HEK293 (cell line): ENCODE results near the gene ATPAF2.

Experiments
- CTCF ChIA-PET: fragments of 350-600 bp; formaldehyde crosslinking; extraction: SDS; loops from one replicate; lab custom pipeline; 2021; ENCODE audit warnings: antibody characterized with exemption; lab: Yijun Ruan, JAX
- POLR2A ChIA-PET: fragments of 300-600 bp; formaldehyde crosslinking; extraction: SDS; loops from one replicate; lab custom pipeline; 2020; ENCODE audit warnings: antibody characterized with exemption, inconsistent platforms; lab: Yijun Ruan, JAX
- H3K27ac ChIP-seq: fragments of 200-500 bp; sonication (Bioruptor generic); 2 replicates; pipeline ENCODE4 v1.5.1; 2014; ENCODE audit warnings: low read depth, low read length, control low read depth, inconsistent platforms; ENCODE audit errors: extremely low read depth
- H3K36me3 ChIP-seq, 2 experiments: fragments of 200-500 bp in 1 of 2; sonication (Bioruptor generic) in 1 of 2; 1 replicate in 1 of 2; 2 replicates in 1 of 2; pipeline ENCODE4 v1.5.1; 2014 to 2017; ENCODE audit warnings: inconsistent platforms in 2 of 2, low read length in 2 of 2; ENCODE audit not compliant: control insufficient read depth in 2 of 2, insufficient read depth in 1 of 2
- H3K4me1 ChIP-seq: fragments of 200-500 bp; sonication (Bioruptor generic); 2 replicates; pipeline ENCODE4 v1.5.1; 2014; ENCODE audit warnings: mild to moderate bottlenecking, low read length, inconsistent platforms; ENCODE audit not compliant: control insufficient read depth, insufficient read depth
- H3K4me3 ChIP-seq: 2 replicates; pipeline ENCODE4 v1.5.1; 2011; ENCODE audit warnings: low read depth, mild to moderate bottlenecking, control low read depth, low read length, moderate library complexity
- H3K9me3 ChIP-seq: fragments of 200-500 bp; sonication (Bioruptor generic); 2 replicates; pipeline ENCODE4 v1.5.1; 2014; ENCODE audit warnings: low read depth, low read length, inconsistent platforms; ENCODE audit not compliant: control insufficient read depth, insufficient read depth
- GLIS1 ChIP-seq: fragments of 450-650 bp; formaldehyde crosslinking; IDR thresholded peaks from 2 replicates; pipeline ENCODE4 v1.5.1; 2016; ENCODE audit warnings: missing biosample characterization, missing genetic modification characterization
- SP2 ChIP-seq: fragments of 450-650 bp; formaldehyde crosslinking; IDR thresholded peaks from 2 replicates; pipeline ENCODE4 v1.5.1; 2016; ENCODE audit warnings: missing biosample characterization, missing genetic modification characterization
- ZIC2 ChIP-seq: fragments of 450-650 bp; formaldehyde crosslinking; IDR thresholded peaks from 2 replicates; pipeline ENCODE4 v1.5.1; 2016; ENCODE audit warnings: missing biosample characterization, missing genetic modification characterization
- ZNF112 ChIP-seq: fragments of 450-650 bp; formaldehyde crosslinking; IDR thresholded peaks from 2 replicates; pipeline ENCODE4 v1.5.0; 2017; ENCODE audit warnings: missing biosample characterization, missing genetic modification characterization
- ZNF600 ChIP-seq: fragments of 450-650 bp; formaldehyde crosslinking; IDR thresholded peaks from 2 replicates; pipeline ENCODE4 v1.5.1; 2016; ENCODE audit warnings: missing biosample characterization, missing genetic modification characterization
- ZNF626 ChIP-seq: fragments of 450-650 bp; sonication (Bioruptor Pico); formaldehyde crosslinking; IDR thresholded peaks from 2 replicates; pipeline ENCODE4 v1.5.1; 2018; ENCODE audit warnings: missing biosample characterization, missing genetic modification characterization, inconsistent platforms
- ZNF654 ChIP-seq: fragments of 450-650 bp; formaldehyde crosslinking; IDR thresholded peaks from 2 replicates; pipeline ENCODE4 v1.5.1; 2016; ENCODE audit warnings: low read depth, missing biosample characterization, missing genetic modification characterization
- ZSCAN16 ChIP-seq: fragments of 450-650 bp; formaldehyde crosslinking; IDR thresholded peaks from 2 replicates; pipeline ENCODE4 v1.5.1; 2016; ENCODE audit warnings: missing biosample characterization, missing genetic modification characterization
- TF ChIP-seq, protein P1 (sequence below): fragments of 450-650 bp; formaldehyde crosslinking; IDR thresholded peaks from 2 replicates; pipeline ENCODE4 v1.5.1; 2016; ENCODE audit warnings: missing biosample characterization, missing genetic modification characterization, borderline replicate concordance
- TF ChIP-seq, protein P2 (sequence below): fragments of 450-650 bp; formaldehyde crosslinking; IDR thresholded peaks from 2 replicates; pipeline ENCODE4 v1.5.0; 2017; ENCODE audit warnings: missing biosample characterization, missing genetic modification characterization, borderline replicate concordance
- TF ChIP-seq, protein P3 (sequence below): fragments of 450-650 bp; formaldehyde crosslinking; IDR thresholded peaks from 2 replicates; pipeline ENCODE4 v1.5.1; 2016; ENCODE audit warnings: missing biosample characterization, missing genetic modification characterization
- TF ChIP-seq, protein P4 (sequence below): fragments of 450-650 bp; formaldehyde crosslinking; conservative IDR thresholded peaks from 2 replicates; pipeline ENCODE4 v1.5.1; 2016; ENCODE audit warnings: low read depth, missing biosample characterization, missing genetic modification characterization
- TF ChIP-seq, protein P5 (sequence below): fragments of 450-650 bp; formaldehyde crosslinking; IDR thresholded peaks from 2 replicates; pipeline ENCODE4 v1.5.1; 2016; ENCODE audit warnings: missing biosample characterization, missing genetic modification characterization
- TF ChIP-seq, protein P6 (sequence below): fragments of 450-650 bp; formaldehyde crosslinking; IDR thresholded peaks from 2 replicates; pipeline ENCODE4 v1.5.1; 2016; ENCODE audit warnings: missing biosample characterization, missing genetic modification characterization

The ATPAF2 gene

DNA sequence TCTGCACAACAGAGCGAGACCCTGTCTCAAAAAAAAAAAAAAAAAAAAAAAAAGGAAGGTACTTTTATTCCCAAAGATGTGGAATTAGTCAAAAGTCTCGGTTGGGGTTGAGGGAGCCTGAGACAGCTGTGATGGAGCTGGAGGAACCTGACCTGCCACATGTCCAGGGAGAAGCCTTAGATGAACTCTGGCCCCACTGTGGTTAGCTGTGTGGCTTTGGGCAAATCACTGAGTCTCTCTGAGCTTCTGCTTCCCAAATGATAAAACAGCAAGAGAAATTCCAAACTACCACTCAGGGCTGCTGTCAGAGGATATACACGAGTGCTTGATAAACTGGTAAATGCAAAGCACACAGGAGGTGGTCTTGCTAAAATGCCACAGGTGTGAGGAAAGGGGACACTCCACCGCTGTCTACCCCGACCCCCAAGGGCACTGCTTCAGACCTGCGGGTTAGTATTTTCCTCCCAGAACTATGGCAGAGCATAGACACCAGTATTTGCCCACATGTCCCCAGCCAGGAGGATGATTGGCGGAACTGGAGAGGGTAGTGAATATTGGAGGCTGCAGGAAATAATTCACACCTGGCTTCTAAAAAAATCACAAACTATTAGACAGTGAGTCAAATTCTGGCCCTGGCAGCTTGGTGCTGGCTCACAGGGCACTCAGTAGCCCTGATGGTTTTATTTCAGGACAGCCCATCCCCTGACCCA, 51.6 kb downstream of the ATPAF2 start (continued):
- TF ChIP-seq, protein P1, sequence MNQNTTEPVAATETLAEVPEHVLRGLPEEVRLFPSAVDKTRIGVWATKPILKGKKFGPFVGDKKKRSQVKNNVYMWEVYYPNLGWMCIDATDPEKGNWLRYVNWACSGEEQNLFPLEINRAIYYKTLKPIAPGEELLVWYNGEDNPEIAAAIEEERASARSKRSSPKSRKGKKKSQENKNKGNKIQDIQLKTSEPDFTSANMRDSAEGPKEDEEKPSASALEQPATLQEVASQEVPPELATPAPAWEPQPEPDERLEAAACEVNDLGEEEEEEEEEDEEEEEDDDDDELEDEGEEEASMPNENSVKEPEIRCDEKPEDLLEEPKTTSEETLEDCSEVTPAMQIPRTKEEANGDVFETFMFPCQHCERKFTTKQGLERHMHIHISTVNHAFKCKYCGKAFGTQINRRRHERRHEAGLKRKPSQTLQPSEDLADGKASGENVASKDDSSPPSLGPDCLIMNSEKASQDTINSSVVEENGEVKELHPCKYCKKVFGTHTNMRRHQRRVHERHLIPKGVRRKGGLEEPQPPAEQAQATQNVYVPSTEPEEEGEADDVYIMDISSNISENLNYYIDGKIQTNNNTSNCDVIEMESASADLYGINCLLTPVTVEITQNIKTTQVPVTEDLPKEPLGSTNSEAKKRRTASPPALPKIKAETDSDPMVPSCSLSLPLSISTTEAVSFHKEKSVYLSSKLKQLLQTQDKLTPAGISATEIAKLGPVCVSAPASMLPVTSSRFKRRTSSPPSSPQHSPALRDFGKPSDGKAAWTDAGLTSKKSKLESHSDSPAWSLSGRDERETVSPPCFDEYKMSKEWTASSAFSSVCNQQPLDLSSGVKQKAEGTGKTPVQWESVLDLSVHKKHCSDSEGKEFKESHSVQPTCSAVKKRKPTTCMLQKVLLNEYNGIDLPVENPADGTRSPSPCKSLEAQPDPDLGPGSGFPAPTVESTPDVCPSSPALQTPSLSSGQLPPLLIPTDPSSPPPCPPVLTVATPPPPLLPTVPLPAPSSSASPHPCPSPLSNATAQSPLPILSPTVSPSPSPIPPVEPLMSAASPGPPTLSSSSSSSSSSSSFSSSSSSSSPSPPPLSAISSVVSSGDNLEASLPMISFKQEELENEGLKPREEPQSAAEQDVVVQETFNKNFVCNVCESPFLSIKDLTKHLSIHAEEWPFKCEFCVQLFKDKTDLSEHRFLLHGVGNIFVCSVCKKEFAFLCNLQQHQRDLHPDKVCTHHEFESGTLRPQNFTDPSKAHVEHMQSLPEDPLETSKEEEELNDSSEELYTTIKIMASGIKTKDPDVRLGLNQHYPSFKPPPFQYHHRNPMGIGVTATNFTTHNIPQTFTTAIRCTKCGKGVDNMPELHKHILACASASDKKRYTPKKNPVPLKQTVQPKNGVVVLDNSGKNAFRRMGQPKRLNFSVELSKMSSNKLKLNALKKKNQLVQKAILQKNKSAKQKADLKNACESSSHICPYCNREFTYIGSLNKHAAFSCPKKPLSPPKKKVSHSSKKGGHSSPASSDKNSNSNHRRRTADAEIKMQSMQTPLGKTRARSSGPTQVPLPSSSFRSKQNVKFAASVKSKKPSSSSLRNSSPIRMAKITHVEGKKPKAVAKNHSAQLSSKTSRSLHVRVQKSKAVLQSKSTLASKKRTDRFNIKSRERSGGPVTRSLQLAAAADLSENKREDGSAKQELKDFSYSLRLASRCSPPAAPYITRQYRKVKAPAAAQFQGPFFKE (tag by site-specific recombination), result no peak
- TF ChIP-seq ZIC2 (tag by site-specific recombination) (no peak), SP2 (tag by site-specific recombination) (no peak)
- TF ChIP-seq, protein P2, sequence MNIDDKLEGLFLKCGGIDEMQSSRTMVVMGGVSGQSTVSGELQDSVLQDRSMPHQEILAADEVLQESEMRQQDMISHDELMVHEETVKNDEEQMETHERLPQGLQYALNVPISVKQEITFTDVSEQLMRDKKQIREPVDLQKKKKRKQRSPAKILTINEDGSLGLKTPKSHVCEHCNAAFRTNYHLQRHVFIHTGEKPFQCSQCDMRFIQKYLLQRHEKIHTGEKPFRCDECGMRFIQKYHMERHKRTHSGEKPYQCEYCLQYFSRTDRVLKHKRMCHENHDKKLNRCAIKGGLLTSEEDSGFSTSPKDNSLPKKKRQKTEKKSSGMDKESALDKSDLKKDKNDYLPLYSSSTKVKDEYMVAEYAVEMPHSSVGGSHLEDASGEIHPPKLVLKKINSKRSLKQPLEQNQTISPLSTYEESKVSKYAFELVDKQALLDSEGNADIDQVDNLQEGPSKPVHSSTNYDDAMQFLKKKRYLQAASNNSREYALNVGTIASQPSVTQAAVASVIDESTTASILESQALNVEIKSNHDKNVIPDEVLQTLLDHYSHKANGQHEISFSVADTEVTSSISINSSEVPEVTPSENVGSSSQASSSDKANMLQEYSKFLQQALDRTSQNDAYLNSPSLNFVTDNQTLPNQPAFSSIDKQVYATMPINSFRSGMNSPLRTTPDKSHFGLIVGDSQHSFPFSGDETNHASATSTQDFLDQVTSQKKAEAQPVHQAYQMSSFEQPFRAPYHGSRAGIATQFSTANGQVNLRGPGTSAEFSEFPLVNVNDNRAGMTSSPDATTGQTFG (tag by site-specific recombination), result no peak

DNA sequence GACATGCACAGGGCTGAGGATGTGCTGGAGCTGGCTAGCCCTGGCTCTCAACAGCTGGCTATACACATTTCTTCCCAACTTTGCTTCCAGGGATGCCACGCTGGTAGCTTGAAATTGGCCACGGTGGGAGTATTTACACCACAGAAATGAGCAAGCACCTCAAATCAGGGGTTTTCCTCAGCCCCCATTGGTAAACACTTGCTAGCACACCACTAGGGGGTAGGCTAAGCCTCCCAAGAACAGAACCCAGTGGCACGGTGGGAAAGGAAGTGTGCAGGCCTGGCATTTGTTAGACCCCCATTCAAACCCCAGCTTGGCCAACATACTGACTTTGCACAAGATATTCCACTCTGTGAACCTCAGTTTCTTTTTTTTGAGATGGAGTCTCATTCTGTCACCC, 53.4 kb downstream of the ATPAF2 start:
- no peaks in the 10 kb centered on the region for H3K36me3 ChIP-seq
- H3K9me3 ChIP-seq, result no peaks in the 10 kb centered on the region
- CTCF ChIA-PET, result interaction anchor here (0.7 to 3.4 kb wide), 8 partner anchors 9 to 95 kb away, joined by 3 to 10 read pairs (median 4); partner anchors contain the start of gene DRC3
- no peak overlapping the region for H3K4me3 ChIP-seq
- POLR2A ChIA-PET, result interaction anchor here (0.9 to 2.6 kb wide), 2 partner anchors 13 to 148 kb away, joined by 3 to 8 read pairs; partner anchors contain the start of genes DRC3 and TOM1L2
- H3K27ac ChIP-seq, result no peak overlapping the region
- TF ChIP-seq, protein P3, sequence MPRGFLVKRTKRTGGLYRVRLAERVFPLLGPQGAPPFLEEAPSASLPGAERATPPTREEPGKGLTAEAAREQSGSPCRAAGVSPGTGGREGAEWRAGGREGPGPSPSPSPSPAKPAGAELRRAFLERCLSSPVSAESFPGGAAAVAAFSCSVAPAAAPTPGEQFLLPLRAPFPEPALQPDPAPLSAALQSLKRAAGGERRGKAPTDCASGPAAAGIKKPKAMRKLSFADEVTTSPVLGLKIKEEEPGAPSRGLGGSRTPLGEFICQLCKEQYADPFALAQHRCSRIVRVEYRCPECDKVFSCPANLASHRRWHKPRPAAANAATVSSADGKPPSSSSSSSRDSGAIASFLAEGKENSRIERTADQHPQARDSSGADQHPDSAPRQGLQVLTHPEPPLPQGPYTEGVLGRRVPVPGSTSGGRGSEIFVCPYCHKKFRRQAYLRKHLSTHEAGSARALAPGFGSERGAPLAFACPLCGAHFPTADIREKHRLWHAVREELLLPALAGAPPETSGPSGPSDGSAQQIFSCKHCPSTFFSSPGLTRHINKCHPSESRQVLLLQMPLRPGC (tag by site-specific recombination), result no peak
- TF ChIP-seq GLIS1 (tag by site-specific recombination) (no peak), ZNF626 (tag by site-specific recombination) (no peak), ZSCAN16 (tag by site-specific recombination) (no peak), ZNF600 (tag by site-specific recombination) (no peak), ZNF654 (peak; percentile 24; the same call in 1 of the 2 replicates), ZNF112 (tag by site-specific recombination) (peak; percentile 86)
- TF ChIP-seq, protein P4, sequence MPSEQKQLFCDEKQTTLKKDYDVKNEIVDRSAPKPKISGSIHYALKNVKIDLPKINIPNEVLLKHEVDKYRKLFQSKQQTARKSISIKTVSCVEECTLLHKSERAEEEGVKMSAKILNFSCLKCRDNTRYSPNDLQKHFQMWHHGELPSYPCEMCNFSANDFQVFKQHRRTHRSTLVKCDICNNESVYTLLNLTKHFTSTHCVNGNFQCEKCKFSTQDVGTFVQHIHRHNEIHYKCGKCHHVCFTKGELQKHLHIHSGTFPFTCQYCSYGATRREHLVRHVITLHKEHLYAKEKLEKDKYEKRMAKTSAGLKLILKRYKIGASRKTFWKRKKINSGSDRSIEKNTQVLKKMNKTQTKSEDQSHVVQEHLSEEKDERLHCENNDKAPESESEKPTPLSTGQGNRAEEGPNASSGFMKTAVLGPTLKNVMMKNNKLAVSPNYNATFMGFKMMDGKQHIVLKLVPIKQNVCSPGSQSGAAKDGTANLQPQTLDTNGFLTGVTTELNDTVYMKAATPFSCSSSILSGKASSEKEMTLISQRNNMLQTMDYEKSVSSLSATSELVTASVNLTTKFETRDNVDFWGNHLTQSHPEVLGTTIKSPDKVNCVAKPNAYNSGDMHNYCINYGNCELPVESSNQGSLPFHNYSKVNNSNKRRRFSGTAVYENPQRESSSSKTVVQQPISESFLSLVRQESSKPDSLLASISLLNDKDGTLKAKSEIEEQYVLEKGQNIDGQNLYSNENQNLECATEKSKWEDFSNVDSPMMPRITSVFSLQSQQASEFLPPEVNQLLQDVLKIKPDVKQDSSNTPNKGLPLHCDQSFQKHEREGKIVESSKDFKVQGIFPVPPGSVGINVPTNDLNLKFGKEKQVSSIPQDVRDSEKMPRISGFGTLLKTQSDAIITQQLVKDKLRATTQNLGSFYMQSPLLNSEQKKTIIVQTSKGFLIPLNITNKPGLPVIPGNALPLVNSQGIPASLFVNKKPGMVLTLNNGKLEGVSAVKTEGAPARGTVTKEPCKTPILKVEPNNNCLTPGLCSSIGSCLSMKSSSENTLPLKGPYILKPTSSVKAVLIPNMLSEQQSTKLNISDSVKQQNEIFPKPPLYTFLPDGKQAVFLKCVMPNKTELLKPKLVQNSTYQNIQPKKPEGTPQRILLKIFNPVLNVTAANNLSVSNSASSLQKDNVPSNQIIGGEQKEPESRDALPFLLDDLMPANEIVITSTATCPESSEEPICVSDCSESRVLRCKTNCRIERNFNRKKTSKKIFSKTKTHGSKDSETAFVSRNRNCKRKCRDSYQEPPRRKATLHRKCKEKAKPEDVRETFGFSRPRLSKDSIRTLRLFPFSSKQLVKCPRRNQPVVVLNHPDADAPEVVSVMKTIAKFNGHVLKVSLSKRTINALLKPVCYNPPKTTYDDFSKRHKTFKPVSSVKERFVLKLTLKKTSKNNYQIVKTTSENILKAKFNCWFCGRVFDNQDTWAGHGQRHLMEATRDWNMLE, result no peak
- TF ChIP-seq, protein P5, sequence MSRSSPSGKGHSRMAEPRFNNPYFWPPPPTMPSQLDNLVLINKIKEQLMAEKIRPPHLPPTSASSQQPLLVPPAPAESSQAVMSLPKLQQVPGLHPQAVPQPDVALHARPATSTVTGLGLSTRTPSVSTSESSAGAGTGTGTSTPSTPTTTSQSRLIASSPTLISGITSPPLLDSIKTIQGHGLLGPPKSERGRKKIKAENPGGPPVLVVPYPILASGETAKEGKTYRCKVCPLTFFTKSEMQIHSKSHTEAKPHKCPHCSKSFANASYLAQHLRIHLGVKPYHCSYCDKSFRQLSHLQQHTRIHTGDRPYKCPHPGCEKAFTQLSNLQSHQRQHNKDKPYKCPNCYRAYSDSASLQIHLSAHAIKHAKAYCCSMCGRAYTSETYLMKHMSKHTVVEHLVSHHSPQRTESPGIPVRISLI, result no peak
- TF ChIP-seq, protein P6, sequence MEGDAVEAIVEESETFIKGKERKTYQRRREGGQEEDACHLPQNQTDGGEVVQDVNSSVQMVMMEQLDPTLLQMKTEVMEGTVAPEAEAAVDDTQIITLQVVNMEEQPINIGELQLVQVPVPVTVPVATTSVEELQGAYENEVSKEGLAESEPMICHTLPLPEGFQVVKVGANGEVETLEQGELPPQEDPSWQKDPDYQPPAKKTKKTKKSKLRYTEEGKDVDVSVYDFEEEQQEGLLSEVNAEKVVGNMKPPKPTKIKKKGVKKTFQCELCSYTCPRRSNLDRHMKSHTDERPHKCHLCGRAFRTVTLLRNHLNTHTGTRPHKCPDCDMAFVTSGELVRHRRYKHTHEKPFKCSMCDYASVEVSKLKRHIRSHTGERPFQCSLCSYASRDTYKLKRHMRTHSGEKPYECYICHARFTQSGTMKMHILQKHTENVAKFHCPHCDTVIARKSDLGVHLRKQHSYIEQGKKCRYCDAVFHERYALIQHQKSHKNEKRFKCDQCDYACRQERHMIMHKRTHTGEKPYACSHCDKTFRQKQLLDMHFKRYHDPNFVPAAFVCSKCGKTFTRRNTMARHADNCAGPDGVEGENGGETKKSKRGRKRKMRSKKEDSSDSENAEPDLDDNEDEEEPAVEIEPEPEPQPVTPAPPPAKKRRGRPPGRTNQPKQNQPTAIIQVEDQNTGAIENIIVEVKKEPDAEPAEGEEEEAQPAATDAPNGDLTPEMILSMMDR (tag by site-specific recombination), result no peak
- H3K4me1 ChIP-seq, result no peaks in the 10 kb centered on the region
